Right forelimb (tissue), 1 donor: ENCODE results near the gene EEF1A2.
A peak's percentile ranks its signal among the peaks of the same experiment; 100 is the strongest.
"Not testable (repeated sequence)": the region's sequence is repeated elsewhere in the genome, so short reads cannot be mapped to it uniquely, and the experiment has no call there.

Experiments used
- DNase-seq: peaks from one replicate; pipeline ENCODE4 v3.0.0-alpha.2; 2018

The EEF1A2 gene

DNA sequence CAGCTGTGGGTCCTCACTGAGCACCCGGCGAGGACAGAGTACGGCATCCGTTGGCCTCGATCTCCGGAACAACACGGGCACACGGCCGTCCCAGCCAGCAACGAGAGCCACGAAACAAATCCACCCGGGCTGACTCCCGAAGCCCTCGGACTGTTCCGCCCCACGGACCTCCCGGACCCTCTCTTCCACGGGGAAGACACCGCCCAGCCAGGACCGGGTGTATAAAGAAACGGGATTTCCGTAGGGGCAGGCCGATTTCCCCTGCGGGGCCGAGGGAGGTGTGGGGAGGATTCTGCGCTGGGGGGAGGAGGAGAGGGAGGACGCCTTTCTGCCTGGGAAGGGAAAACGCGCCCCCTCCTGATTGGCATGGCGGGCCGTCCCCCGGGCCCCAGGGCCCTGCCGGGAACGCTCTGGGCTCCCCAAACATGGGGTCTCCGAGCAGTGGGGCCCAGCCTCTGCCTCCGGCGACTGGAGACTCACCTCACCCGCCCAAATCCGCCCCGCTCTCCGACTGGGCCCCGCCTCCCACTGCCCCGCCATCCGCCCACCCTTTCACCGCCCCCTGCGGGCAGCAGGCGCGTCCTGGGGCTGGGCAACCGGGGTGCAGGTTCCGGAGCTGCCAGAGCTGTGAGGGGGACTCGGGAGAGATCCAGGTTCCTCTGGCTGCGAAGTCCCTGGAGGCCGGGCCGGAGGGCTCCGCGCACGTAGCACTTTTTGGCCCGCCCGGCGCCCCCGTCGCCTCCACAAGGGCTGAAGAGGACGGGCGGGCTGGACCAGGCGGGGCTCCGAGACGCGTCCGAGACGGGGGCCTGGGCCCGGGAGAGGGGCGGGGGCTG is 21.0 kb upstream of the EEF1A2 start:
- DNase-seq: peak; percentile 85

GRCh38 chr20:63518946-63519667 is 20.2 kb upstream of the EEF1A2 start:
- DNase-seq: peak; percentile 36

GRCh38 chr20:63518351-63518861 is 19.5 kb upstream of the EEF1A2 start:
- peak; percentile 44 for DNase-seq

DNA sequence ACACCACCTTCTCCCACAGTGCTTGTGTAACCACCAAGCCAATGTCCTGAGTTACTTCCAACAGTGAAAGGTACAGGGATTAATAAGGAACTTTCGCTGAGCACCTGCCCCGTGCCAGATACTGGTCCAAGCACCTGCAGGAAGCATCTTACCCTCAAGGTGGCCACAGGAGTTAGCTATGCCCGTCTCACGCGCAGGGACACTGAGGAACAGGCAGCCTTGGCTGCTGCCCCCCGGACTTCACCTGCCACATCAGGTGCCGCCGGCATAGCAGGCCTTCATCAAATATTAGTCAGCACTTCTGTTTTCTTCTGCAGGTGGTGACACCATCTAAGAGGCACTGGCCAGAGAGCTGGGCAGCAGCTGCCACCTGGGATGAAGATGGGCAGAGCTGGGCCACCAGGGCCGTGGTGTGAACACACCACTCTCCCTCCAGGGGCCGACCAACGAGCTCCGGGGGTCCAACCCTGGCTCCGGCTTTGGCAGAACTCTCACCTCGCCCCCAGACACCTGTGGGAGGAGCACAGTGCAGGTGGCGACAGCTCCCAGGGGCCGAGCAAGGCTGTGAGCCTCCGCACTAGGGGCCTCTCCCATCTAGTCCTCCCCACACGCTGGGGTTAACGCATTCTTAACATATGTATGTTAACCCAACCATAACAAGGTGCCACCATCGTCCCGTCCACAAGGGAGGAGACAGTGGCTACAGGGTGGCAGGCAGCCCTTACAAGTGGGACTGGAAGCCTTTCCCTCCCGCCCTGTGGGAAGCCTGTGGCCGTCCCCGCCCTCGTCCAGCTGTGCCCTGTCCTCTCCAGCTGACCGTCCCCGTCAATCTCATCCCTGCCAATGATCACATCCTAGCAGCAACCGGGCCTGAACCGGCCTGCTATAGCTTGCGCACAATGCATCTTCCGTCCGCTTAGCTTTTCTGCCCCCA is 18.8 kb upstream of the EEF1A2 start:
- DNase-seq: peak; percentile 43

DNA sequence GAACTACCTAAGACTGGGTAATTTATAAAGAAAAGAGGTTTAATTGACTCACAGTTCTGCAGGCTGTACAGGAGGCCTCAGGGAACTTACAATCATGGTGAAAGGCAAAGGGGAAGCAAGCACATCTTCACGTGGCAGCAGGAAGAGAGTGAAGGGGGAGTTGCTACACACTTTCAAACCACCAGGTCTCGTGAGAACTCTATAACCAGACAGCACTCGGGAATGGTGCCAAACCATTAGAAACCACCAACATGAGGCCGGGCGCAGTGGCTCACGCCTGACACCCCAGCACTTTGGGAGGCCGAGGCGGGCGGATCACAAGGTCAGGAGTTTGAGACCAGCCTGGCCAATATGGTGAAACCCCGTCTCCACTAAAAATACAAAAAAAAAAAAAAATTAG is 15.6 kb upstream of the EEF1A2 start:
- not testable (repeated sequence) for DNase-seq

DNA sequence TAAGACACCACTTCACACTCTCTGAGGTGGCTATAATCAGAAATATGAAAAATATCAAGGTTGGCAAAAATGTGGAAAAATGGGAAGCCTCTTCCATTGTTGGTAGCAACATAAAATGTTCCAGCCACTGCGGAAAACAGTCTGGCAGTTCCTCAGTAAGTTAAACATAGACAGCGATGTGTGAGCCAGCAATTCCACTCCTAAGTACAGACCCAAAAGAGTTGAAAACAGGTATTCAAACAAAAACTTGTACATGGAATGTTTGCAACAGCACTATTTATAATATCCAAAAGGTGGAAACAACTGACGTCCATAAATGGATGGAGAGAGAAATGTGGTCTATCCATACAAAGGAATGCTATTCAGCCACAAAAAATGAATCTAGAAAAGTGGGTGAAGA is 14.3 kb upstream of the EEF1A2 start:
- DNase-seq: no peak

- no peak for DNase-seq
These were observed 10.2 kb upstream of the EEF1A2 start for GRCh38 chr20:63509088-63509564.

GRCh38 chr20:63508072-63508768 is 9.3 kb upstream of the EEF1A2 start:
- DNase-seq: no peak

DNA sequence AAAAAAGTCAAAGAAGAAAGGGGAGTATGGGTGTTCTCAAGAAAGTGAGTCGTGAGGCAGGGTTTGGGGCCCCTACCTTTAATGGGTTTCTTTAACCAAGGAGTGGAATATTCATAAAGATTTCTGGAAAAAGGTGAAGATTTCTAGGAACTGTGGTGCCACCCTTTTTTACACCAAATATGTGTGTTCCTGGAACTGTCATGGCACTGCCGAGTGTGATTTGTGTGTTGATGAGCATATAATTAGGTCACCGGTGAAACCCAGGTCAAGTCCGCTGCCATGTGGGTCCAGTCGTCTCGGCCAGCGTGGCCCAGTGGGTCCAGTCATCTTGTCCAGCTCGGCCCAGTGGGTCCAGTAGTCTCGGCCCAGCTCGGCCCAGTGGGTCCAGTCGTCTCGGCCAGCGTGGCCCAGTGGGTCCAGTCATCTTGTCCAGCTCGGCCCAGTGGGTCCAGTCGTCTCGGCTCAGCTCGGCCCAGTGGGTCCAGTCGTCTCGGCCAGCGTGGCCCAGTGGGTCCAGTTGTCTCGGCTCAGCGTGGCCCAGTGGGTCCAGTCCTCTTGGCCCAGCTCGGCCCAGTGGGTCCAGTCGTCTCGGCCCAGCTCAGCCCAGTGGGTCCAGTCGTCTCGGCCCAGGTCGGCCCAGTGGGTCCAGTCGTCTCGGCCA is 8.3 kb upstream of the EEF1A2 start:
- DNase-seq: no peak

- no peak for DNase-seq
These were observed 6.8 kb upstream of the EEF1A2 start for GRCh38 chr20:63505723-63506122.

GRCh38 chr20:63505281-63505680 is 6.4 kb upstream of the EEF1A2 start:
- DNase-seq: no peak

DNA sequence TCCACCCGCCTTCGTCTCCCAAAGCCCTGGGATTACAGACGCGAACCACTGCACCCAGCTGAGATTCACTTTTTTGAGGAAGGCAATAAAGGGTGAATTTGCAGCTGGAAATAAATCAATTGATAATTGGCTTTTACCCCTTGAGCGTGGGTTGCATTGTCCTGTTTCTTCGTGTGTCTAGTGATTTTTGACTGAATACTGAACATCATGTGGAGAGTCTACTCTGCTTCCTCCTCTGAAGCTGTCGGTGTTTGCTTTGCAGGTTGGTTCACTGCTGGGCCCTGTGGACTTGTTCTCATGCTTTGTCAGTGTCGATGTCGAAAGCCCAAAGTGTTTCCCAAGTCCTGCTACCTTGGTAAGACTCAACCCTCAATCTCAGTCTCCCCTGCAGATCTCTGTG is 5.8 kb upstream of the EEF1A2 start:
- DNase-seq: no peak

DNA sequence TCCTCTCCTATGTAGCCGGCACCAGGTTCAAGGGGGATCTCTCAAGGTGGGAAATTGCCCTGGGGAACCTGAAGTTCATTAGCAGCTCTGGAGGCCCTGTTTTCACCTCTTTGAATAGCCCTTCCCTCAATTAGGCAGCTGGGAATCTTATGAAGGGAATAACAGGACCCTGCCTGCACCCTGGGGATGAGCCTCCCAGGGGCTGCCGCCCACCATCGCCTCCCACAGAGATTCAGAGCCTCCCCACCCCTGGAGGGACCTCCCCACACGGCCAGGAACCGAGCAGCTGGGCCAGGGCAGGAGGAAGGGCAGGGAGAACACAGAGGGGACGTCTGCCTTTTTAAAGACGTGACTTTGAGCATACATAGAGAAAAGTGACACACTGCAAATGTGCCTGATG is 4.6 kb upstream of the EEF1A2 start:
- DNase-seq: no peak

GRCh38 chr20:63502671-63503172 is 3.8 kb upstream of the EEF1A2 start:
- DNase-seq: no peak

GRCh38 chr20:63501818-63502670 is 3.2 kb upstream of the EEF1A2 start:
- DNase-seq: no peak

DNA sequence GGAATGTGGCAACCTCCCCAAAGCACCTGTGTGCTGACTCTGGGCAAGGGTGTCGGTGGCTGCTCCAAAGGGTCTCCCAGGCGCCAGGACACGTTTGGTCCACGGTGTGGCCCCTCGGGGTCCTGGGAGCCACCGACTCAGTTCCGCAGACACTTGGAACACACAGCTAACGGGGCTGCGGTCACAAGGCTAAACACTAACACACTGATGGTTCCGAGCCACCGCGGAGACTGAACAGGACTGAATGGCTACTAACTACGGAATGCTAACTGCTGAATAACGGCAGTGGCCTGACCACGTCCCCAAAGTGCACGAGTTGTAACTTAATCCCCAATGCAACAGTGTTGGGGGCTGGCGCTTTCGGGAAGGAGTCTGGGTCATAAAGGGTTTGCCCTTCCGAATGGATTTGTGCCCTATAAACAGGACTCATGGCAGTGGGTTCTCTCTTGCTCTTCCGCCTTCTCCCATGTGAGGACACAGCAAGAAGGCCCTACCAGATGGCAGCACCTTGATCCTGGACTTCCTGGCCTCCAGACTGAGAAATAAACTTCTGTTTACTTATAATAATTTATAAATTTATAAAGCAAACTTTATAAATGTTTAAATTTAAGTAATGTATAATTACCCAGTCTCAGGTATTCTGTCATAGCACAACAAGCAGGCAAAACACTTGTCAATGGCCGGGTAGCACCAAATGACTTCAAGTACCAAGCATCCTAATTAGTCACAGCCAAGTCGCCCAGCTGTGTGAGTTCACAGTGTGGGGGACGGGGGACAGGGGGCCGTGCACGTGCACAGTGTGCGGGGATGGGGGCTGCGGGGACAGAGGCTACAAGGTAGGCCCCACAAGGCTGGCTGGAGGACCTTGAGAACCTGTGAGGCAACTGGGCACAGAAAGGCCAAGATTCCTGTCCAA is 2.3 kb upstream of the EEF1A2 start:
- no peak for DNase-seq

DNA sequence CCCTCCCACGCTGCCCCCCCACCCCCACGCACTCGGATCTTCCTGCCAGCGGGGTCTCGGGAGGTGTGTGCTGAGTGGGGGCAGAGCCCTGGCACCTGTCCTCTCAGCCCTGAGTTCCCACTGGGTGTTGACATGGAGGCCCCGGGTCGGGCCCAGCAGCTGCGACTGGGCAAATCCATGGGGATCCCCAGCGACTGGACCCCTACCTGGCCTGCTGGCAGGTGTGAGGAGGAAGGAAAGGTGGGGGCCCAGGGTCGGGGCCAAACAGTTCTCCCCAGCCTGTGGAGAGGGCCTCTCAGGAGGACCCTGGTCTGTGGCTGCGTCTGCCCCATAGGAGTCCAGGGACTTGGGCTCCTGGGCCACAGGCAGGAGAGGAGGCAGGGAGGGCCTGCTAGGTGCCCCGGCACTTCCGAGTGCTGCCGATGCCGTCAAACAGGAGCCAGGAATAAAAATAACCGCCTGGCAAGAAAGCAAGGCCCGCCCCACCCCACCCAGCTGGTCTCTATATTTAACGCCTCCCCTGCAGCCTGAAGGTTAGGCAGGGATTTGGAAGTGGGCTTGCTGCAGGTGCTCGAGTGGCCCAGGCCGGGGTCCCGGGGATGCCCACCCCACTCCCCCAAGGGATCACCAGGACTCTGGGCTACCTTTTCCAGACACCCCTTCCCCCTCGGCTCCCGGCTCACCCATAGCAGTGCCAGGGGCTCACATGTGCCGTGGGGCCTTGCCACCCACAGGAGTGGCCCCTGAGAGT is 1.4 kb upstream of the EEF1A2 start:
- DNase-seq: no peak

GRCh38 chr20:63499338-63499969 is 571 bp upstream of the EEF1A2 start:
- DNase-seq: no peak
